Adipocyte (in vitro differentiated cells): ENCODE measurements around the gene WNT6.
A peak's percentile ranks its signal among the peaks of the same experiment; 100 is the strongest.
"Not testable (repeated sequence)": the region's sequence is repeated elsewhere in the genome, so short reads cannot be mapped to it uniquely, and the experiment has no call there.

Experiments
- DNase-seq: peaks from one replicate; pipeline ENCODE4 v3.0.0-alpha.2; 2015; ENCODE audit warnings: low read depth
- H3K27me3 ChIP-seq: replicated peaks from 2 replicates; pipeline ENCODE4 v1.7.0; 2013; ENCODE audit warnings: mild to moderate bottlenecking, low read length, moderate library complexity; ENCODE audit not compliant: control insufficient read depth, insufficient read depth
- H3K36me3 ChIP-seq: 2 replicates; pipeline ENCODE4 v1.7.0; 2013; ENCODE audit warnings: low read length, mild to moderate bottlenecking, moderate library complexity; ENCODE audit not compliant: control insufficient read depth, insufficient read depth, severe bottlenecking
- H3K4me1 ChIP-seq: 2 replicates; pipeline ENCODE4 v1.7.0; 2013; ENCODE audit warnings: mild to moderate bottlenecking, low read length, moderate library complexity; ENCODE audit not compliant: control insufficient read depth, insufficient read depth
- H3K4me3 ChIP-seq: 2 replicates; pipeline ENCODE4 v1.7.0; 2013; ENCODE audit warnings: mild to moderate bottlenecking, low read length, moderate library complexity
- H3K9ac ChIP-seq: 2 replicates; pipeline ENCODE4 v1.7.0; 2013; ENCODE audit warnings: mild to moderate bottlenecking, low read length, moderate library complexity
- H3K9me3 ChIP-seq: 2 replicates; pipeline ENCODE4 v1.7.0; 2013; ENCODE audit warnings: mild to moderate bottlenecking, low read length, moderate library complexity; ENCODE audit not compliant: control insufficient read depth

Gene WNT6

GRCh38 chr2:218831378-218831990 is 28.1 kb upstream of the WNT6 start, which contains the start of gene PRKAG3:
PRKAG3 (minus strand) TSS chr2:218831803.
- Histone ChIP-seq H3K27me3 (peaks cover 3% of the 10 kb centered on the region), H3K9ac (no peak within 1 kb of the TSS), H3K4me1 (peaks cover 22% of the 10 kb centered on the region), H3K4me3 (no peak within 1 kb of the TSS), H3K36me3 (no peaks in the 10 kb centered on the region), H3K9me3 (no peaks in the 10 kb centered on the region)
- no peak for DNase-seq

GRCh38 chr2:218832081-218832480 is 27.5 kb upstream of the WNT6 start:
- Histone ChIP-seq H3K9ac (no peak overlapping the region), H3K4me1 (peaks cover 22% of the 10 kb centered on the region), H3K4me3 (no peak overlapping the region), H3K27me3 (peaks cover 3% of the 10 kb centered on the region), H3K36me3 (no peaks in the 10 kb centered on the region), H3K9me3 (peaks cover under 1% of the 10 kb centered on the region)
- no peak for DNase-seq

- H3K4me3 ChIP-seq, result no peak overlapping the region
- H3K4me1 ChIP-seq, result peaks cover 22% of the 10 kb centered on the region
- H3K9ac ChIP-seq, result no peak overlapping the region
- H3K27me3 ChIP-seq, result peaks cover 3% of the 10 kb centered on the region
- no peak for DNase-seq
- H3K9me3 ChIP-seq, result peaks cover 5% of the 10 kb centered on the region
- H3K36me3 ChIP-seq, result no peaks in the 10 kb centered on the region
These were observed 27.1 kb upstream of the WNT6 start for GRCh38 chr2:218832520-218832919.

GRCh38 chr2:218833023-218833609 is 26.5 kb upstream of the WNT6 start:
- DNase-seq, result no peak
- H3K4me3 ChIP-seq, result no peak overlapping the region
- H3K9me3 ChIP-seq, result peaks cover 10% of the 10 kb centered on the region
- no peak overlapping the region for H3K9ac ChIP-seq
- H3K36me3 ChIP-seq, result no peaks in the 10 kb centered on the region
- H3K4me1 ChIP-seq, result peaks cover 22% of the 10 kb centered on the region
- H3K27me3 ChIP-seq, result peaks cover 3% of the 10 kb centered on the region

- no peak for DNase-seq
- H3K4me3 ChIP-seq, result no peak overlapping the region
These were observed 24.9 kb upstream of the WNT6 start for GRCh38 chr2:218834685-218835084.

GRCh38 chr2:218837495-218837894 is 22.1 kb upstream of the WNT6 start:
- Histone ChIP-seq H3K36me3 (no peaks in the 10 kb centered on the region), H3K9me3 (peaks cover 17% of the 10 kb centered on the region), H3K4me3 (no peak overlapping the region), H3K9ac (no peak overlapping the region), H3K27me3 (peaks cover 3% of the 10 kb centered on the region), H3K4me1 (peaks cover 20% of the 10 kb centered on the region)
- no peak for DNase-seq

More at GRCh38 chr2:218834685-218835084, 24.9 kb upstream of the WNT6 start:
- Histone ChIP-seq H3K36me3 (no peaks in the 10 kb centered on the region), H3K9ac (no peak overlapping the region), H3K9me3 (peaks cover 10% of the 10 kb centered on the region), H3K4me1 (peaks cover 31% of the 10 kb centered on the region), H3K27me3 (peaks cover 3% of the 10 kb centered on the region)

- H3K9me3 ChIP-seq, result peaks cover 17% of the 10 kb centered on the region
- DNase-seq, result peak; percentile 87
- no peaks in the 10 kb centered on the region for H3K36me3 ChIP-seq
- H3K4me1 ChIP-seq, result peaks cover 12% of the 10 kb centered on the region
- H3K4me3 ChIP-seq, result peak overlapping the region; percentile 45
- H3K9ac ChIP-seq, result peak overlapping the region; percentile 1
- H3K27me3 ChIP-seq, result peaks cover 3% of the 10 kb centered on the region
These were observed 20.2 kb upstream of the WNT6 start for GRCh38 chr2:218839430-218839829.

- peaks cover 12% of the 10 kb centered on the region for H3K4me1 ChIP-seq
- no peak for DNase-seq
- H3K27me3 ChIP-seq, result peaks cover 3% of the 10 kb centered on the region
- peak overlapping the region; percentile 45 for H3K4me3 ChIP-seq
- no peaks in the 10 kb centered on the region for H3K36me3 ChIP-seq
- no peak overlapping the region for H3K9ac ChIP-seq
- peaks cover 17% of the 10 kb centered on the region for H3K9me3 ChIP-seq
These were observed 19.7 kb upstream of the WNT6 start for GRCh38 chr2:218839888-218840287.

- not testable (repeated sequence) for H3K4me3 ChIP-seq, H3K9ac ChIP-seq, H3K27me3 ChIP-seq, DNase-seq, H3K9me3 ChIP-seq, H3K4me1 ChIP-seq, H3K36me3 ChIP-seq
These were observed 15.3 kb upstream of the WNT6 start for GRCh38 chr2:218844334-218844733.

- H3K9ac ChIP-seq, H3K4me3 ChIP-seq, H3K27me3 ChIP-seq, H3K9me3 ChIP-seq, H3K36me3 ChIP-seq, H3K4me1 ChIP-seq, DNase-seq: not testable (repeated sequence)
These were observed 12.6 kb upstream of the WNT6 start for GRCh38 chr2:218846963-218847362.

- Histone ChIP-seq H3K36me3 (no peaks in the 10 kb centered on the region), H3K4me3 (no peak overlapping the region), H3K9me3 (no peaks in the 10 kb centered on the region), H3K4me1 (no peaks in the 10 kb centered on the region), H3K27me3 (peaks cover 15% of the 10 kb centered on the region), H3K9ac (no peak overlapping the region)
- no peak for DNase-seq
These were observed 9.9 kb upstream of the WNT6 start for GRCh38 chr2:218849721-218850120.

GRCh38 chr2:218850796-218851195 is 8.8 kb upstream of the WNT6 start:
- Histone ChIP-seq H3K9me3 (no peaks in the 10 kb centered on the region), H3K4me3 (no peak overlapping the region), H3K4me1 (no peaks in the 10 kb centered on the region), H3K9ac (no peak overlapping the region), H3K27me3 (peaks cover 26% of the 10 kb centered on the region), H3K36me3 (no peaks in the 10 kb centered on the region)
- no peak for DNase-seq
